Lower lobe of right lung (tissue), 2 donors: Measurements from ENCODE around the gene CNBD2. TPM values are rescaled to one million over a fixed set of nuclear protein-coding genes. Genes with fewer than 3 reads are reported as not detected.

Source experiments
- ATAC-seq, 2 donors: fragments of 200-7000 bp; cut with Tn5 transposase; one replicate each; pipeline ENCODE4 v1.9.1; 2020 to 2022; ENCODE audit warnings: mild to moderate bottlenecking in 2 of 2, moderate library complexity in 2 of 2
- DNase-seq: peaks from one replicate; pipeline ENCODE4 v3.0.0-alpha.2; 2020
- H3K27ac ChIP-seq: fragments of 200-600 bp; one replicate; pipeline ENCODE4 v1.8.0; 2022
- H3K27me3 ChIP-seq: fragments of 200-600 bp; one replicate; pipeline ENCODE4 v1.8.0; 2022; ENCODE audit warnings: low read depth
- H3K36me3 ChIP-seq: fragments of 200-600 bp; one replicate; pipeline ENCODE4 v1.8.0; 2022; ENCODE audit warnings: mild to moderate bottlenecking
- H3K4me1 ChIP-seq: fragments of 200-600 bp; one replicate; pipeline ENCODE4 v1.8.0; 2022
- H3K4me3 ChIP-seq: fragments of 200-600 bp; one replicate; pipeline ENCODE4 v1.8.0; 2022; ENCODE audit warnings: mild to moderate bottlenecking
- H3K9me3 ChIP-seq: fragments of 200-600 bp; one replicate; pipeline ENCODE4 v1.8.0; 2022
- CTCF ChIP-seq: fragments of 200-600 bp; IDR thresholded peaks from one replicate; pipeline ENCODE4 v1.8.0; 2022; ENCODE audit warnings: antibody characterized with exemption, mild to moderate bottlenecking
- intact Hi-C: fragments of 100-400 bp; cut with DNase I; formaldehyde crosslinking; loops from one replicate; pipeline ENCODE4 v1.11.0; 2022
- long read RNA-seq: library from polyadenylated mRNA; unstranded; transcript quantifications from one replicate; pipeline ENCODE4 v2.0.0, GENCODE V29; 2021
- total RNA-seq: library from RNA; stranded (reverse); fragmentation: NEBNext Ultra II Directional; extraction: Animal tissue kit (Norgen Biotek cat#: 25700); gene quantifications from one replicate; pipeline ENCODE4 v1.2.1, GENCODE V29; 2021
- donor health status: DM: no; HTN: yes; CAD: no; lungs with severe emphysema.

Gene CNBD2
- 4.3 TPM for total RNA-seq
- long read RNA-seq, partial matches to known transcripts = 0 of 3 reads
- long read RNA-seq, other reads (novel, unspliced or antisense) = 0 of 3 reads

GRCh38 chr20:35967979-35968640 lies at the start of gene CNBD2:
Gene CNBD2 (plus strand): TSS chr20:35968590. CDS start chr20:35968763, 173 bp downstream.
- Histone ChIP-seq H3K36me3 (no peaks in the 10 kb centered on the region), H3K9me3 (no peaks in the 10 kb centered on the region), H3K27ac (no peak within 1 kb of the TSS), H3K4me3 (no peak within 1 kb of the TSS), H3K4me1 (no peaks in the 10 kb centered on the region), H3K27me3 (no peaks in the 10 kb centered on the region)
- DNase-seq (no peak), ATAC-seq (no peak)
- TF ChIP-seq CTCF = no peak
- intact Hi-C loops = no loop called here

GRCh38 chr20:35920523-35920922 lies 47.9 kb upstream of the CNBD2 start:
- ATAC-seq = no peak
- no peak overlapping the region for H3K27ac ChIP-seq
- H3K9me3 ChIP-seq = no peaks in the 10 kb centered on the region
- no peaks in the 10 kb centered on the region for H3K27me3 ChIP-seq
- peaks cover 93% of the 10 kb centered on the region for H3K36me3 ChIP-seq
- H3K4me1 ChIP-seq = no peaks in the 10 kb centered on the region
- no peak for TF ChIP-seq CTCF
- no peak overlapping the region for H3K4me3 ChIP-seq
- DNase-seq = no peak
- intact Hi-C loops = no loop called here

GRCh38 chr20:35929301-35929700 lies 39.1 kb upstream of the CNBD2 start:
- Histone ChIP-seq H3K36me3 (peaks cover 88% of the 10 kb centered on the region), H3K27me3 (no peaks in the 10 kb centered on the region), H3K27ac (no peak overlapping the region), H3K4me3 (no peak overlapping the region), H3K4me1 (no peaks in the 10 kb centered on the region), H3K9me3 (no peaks in the 10 kb centered on the region)
- no peak for ATAC-seq
- DNase-seq = no peak
- TF ChIP-seq CTCF = no peak
- intact Hi-C loops = no loop called here

- no peak for ATAC-seq
Measured at GRCh38 chr20:35934050-35934449, 34.3 kb upstream of the CNBD2 start.

GRCh38 chr20:35939264-35939663 lies 29.1 kb upstream of the CNBD2 start:
- no peak overlapping the region for H3K27ac ChIP-seq
- no peak for ATAC-seq
- H3K4me3 ChIP-seq = no peak overlapping the region
- intact Hi-C loops = no loop called here
- H3K36me3 ChIP-seq = peaks cover 78% of the 10 kb centered on the region
- H3K27me3 ChIP-seq = no peaks in the 10 kb centered on the region
- no peak for TF ChIP-seq CTCF
- H3K9me3 ChIP-seq = no peaks in the 10 kb centered on the region
- H3K4me1 ChIP-seq = no peaks in the 10 kb centered on the region
- no peak for DNase-seq

More at GRCh38 chr20:35934050-35934449, 34.3 kb upstream of the CNBD2 start:
- Histone ChIP-seq H3K4me1 (no peaks in the 10 kb centered on the region), H3K9me3 (no peaks in the 10 kb centered on the region), H3K36me3 (peaks cover 75% of the 10 kb centered on the region), H3K27ac (no peak overlapping the region), H3K4me3 (no peak overlapping the region), H3K27me3 (no peaks in the 10 kb centered on the region)
- intact Hi-C loops = no loop called here
- no peak for TF ChIP-seq CTCF
- no peak for DNase-seq
